ENCODE results near the gene RGMA.

DNA sequence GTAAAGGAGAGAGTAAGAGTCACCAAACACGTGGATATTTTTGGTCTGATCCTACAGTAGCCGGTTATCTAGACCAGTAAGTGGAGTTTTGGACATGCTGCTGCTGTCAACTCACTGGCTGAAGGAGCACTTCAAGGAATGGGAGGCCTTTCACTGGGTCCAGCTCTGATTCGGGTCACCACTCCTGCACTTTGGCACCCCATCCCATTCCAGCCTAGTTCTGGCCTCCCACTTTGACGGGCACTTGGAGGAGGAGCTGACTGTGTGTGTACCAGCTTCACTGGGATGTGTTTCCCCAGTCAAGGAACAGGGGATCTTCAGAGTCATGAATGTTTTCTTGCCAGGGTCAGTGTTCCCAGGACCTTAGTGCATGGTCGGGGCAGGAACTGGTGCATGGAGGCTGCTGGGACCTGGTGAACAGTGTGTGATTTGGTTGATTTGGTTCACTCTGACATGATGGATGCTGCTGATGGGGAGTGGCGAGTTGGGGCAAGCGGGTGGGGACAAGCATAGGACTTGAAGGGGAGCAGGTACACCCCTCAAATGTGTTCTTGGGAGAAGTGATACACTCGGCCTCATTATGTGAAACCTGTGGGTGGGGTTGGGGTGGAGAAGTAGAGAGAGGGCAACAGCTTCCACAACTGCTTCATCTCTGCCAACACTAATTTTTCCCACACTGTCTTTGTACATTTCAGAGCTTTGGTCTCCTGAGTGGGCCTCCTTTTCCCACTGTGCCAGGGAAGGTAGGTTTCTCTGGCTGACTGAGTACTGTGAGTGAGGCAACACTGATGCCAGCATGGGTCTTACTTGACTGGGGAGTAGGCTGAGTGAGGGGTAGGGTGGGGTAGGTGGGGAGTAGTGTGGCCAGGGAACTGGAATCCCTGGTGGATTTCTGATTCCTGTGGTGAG, 64.0 kb downstream of the RGMA start:
- TF ChIP-seq, protein P1, sequence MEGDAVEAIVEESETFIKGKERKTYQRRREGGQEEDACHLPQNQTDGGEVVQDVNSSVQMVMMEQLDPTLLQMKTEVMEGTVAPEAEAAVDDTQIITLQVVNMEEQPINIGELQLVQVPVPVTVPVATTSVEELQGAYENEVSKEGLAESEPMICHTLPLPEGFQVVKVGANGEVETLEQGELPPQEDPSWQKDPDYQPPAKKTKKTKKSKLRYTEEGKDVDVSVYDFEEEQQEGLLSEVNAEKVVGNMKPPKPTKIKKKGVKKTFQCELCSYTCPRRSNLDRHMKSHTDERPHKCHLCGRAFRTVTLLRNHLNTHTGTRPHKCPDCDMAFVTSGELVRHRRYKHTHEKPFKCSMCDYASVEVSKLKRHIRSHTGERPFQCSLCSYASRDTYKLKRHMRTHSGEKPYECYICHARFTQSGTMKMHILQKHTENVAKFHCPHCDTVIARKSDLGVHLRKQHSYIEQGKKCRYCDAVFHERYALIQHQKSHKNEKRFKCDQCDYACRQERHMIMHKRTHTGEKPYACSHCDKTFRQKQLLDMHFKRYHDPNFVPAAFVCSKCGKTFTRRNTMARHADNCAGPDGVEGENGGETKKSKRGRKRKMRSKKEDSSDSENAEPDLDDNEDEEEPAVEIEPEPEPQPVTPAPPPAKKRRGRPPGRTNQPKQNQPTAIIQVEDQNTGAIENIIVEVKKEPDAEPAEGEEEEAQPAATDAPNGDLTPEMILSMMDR (conservative IDR thresholded peaks at IDR 0.05), result no peak
- no peak for TF ChIP-seq ZFX (IDR thresholded peaks at IDR 0.05)

Measured in C4-2B (cell line).